Common myeloid progenitor, CD34-positive (primary cell): ENCODE data around the gene CHST6. TPM values are rescaled to one million over a fixed set of nuclear protein-coding genes. Genes with fewer than 3 reads are reported as not detected.
"Not testable (repeated sequence)": the region's sequence is repeated elsewhere in the genome, so short reads cannot be mapped to it uniquely, and the experiment has no call there.

Source experiments
- CTCF ChIA-PET: fragments of 350-600 bp; sonication (Branson Sonifier 250); formaldehyde crosslinking; loops from one replicate; lab custom pipeline; 2021; ENCODE audit warnings: antibody characterized with exemption; lab: Charles Lee
- POLR2A ChIA-PET: fragments of 350-600 bp; sonication (Branson Sonifier 250); formaldehyde crosslinking; loops from one replicate; lab custom pipeline; 2021; ENCODE audit warnings: antibody characterized with exemption; lab: Charles Lee
- DNase-seq, 3 donors: peaks; one replicate each; pipeline versions ENCODE4 v3.0.0 to v3.0.0-alpha.2; 2013
- H3K27ac ChIP-seq, 2 experiments: 1 replicate in 1 of 2; 2 replicates in 1 of 2; pipeline ENCODE4 v1.7.0; 2013; ENCODE audit warnings: inconsistent platforms in 2 of 2, low read length in 2 of 2, mild to moderate bottlenecking in 2 of 2, low read depth in 1 of 2, moderate library complexity in 1 of 2; ENCODE audit not compliant: severe bottlenecking in 2 of 2, insufficient read depth in 1 of 2, poor library complexity in 1 of 2
- H3K27me3 ChIP-seq, 5 experiments: replicated peaks in 2 of 5; 1 replicate in 3 of 5; 2 replicates in 2 of 5; pipeline versions ENCODE4 v1.6.1 to v1.7.0; 2013; ENCODE audit warnings: low read length in 4 of 5, mild to moderate bottlenecking in 2 of 5, moderate library complexity in 2 of 5, inconsistent platforms in 1 of 5; ENCODE audit not compliant: insufficient read depth in 5 of 5, control insufficient read depth in 4 of 5
- H3K36me3 ChIP-seq, 4 experiments: 1 replicate in 2 of 4; 2 replicates in 2 of 4; pipeline versions ENCODE4 v1.6.1 to v1.7.0; 2013; ENCODE audit warnings: low read length in 3 of 4, control low read depth in 1 of 4, mild to moderate bottlenecking in 1 of 4; ENCODE audit not compliant: control insufficient read depth in 4 of 4, insufficient read depth in 4 of 4
- H3K4me1 ChIP-seq, 4 experiments: 1 replicate in 3 of 4; 2 replicates in 1 of 4; pipeline versions ENCODE4 v1.6.1 to v1.7.1; 2013; ENCODE audit warnings: low read length in 3 of 4, mild to moderate bottlenecking in 3 of 4, control low read depth in 1 of 4, inconsistent platforms in 1 of 4, moderate library complexity in 1 of 4; ENCODE audit not compliant: control insufficient read depth in 4 of 4, insufficient read depth in 4 of 4; ENCODE audit errors: control extremely low read depth in 1 of 4
- H3K4me3 ChIP-seq, 7 experiments: 1 replicate in 4 of 7; 2 replicates in 3 of 7; pipeline versions ENCODE4 v1.5.1 to v1.7.0; 2013; ENCODE audit warnings: mild to moderate bottlenecking in 7 of 7, low read length in 6 of 7, moderate library complexity in 6 of 7, inconsistent platforms in 2 of 7, low read depth in 2 of 7, control low read depth in 1 of 7; ENCODE audit not compliant: insufficient read depth in 4 of 7, control insufficient read depth in 1 of 7; ENCODE audit errors: extremely low read depth in 1 of 7
- H3K9me3 ChIP-seq, 5 experiments: 1 replicate in 4 of 5; 2 replicates in 1 of 5; pipeline versions ENCODE4 v1.6.1 to v1.7.1; 2013; ENCODE audit warnings: low read length in 4 of 5, mild to moderate bottlenecking in 2 of 5, inconsistent platforms in 1 of 5, low read depth in 1 of 5, moderate library complexity in 1 of 5; ENCODE audit not compliant: control insufficient read depth in 4 of 5, insufficient read depth in 2 of 5; ENCODE audit errors: control extremely low read depth in 1 of 5
- WGBS: methylation state at CpG from one replicate; pipeline ENCODE4 v1.1.5; 2013; ENCODE audit not compliant: insufficient coverage; 5-methylcytosine and 5-hydroxymethylcytosine counted together
- polyA plus RNA-seq: library from polyadenylated mRNA; unstranded; fragments of 120-200 nt; gene quantifications from one replicate; pipeline ENCODE4 v1.2.1, GENCODE V29; 2013

Gene CHST6
- polyA plus RNA-seq: 0.05 TPM

DNA sequence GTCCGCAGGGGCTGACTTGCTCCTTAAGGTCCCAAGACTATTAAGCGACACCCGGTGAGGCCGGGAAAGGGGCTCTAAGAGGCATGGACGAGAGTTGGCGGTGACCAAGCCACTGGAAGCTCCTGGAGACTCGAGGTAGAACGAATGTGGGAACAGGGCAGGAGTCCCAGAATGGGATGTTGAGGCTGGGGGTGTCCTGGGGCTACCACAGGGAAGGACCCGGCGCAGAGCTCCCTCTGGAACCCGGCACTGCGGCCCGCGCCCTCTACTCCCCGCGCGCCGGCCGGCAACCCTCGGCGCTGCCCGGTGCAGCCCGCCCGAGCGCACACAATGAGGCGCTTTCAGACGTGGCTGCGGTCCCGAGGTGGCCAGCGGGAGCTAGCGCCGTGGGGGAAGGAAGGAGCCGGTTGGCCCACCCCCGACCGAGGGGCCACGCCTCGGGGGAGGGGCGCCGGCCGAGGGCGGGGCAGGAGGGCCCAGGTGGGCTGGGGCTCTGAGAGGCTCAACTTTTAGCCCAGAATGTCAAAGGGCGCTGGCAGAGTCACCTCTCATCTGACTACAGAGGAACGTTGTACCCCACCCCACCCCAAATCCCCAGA, at the start of gene CHST6:
Gene CHST6, minus strand, starts transcription at position 366 of the 599 bp plus-strand sequence. CDS start 15,613 bp downstream, outside the sequence.
- ChIA-PET POLR2A (no interaction called here), CTCF (interaction anchor here (1.0 to 1.4 kb wide), 3 partner anchors 16 to 30 kb away, joined by 3 to 5 read pairs (median 5); no protein-coding TSS in a partner anchor)
- Histone ChIP-seq H3K9me3 (no peaks in the 10 kb centered on the region), H3K4me1 (peaks cover 0 to 17% (median 12%) of the 10 kb centered on the region in 4 experiments), H3K36me3 (no peaks in the 10 kb centered on the region), H3K27ac (no peak within 1 kb of the TSS), H3K27me3 (peaks cover 0 to 25% (median 21%) of the 10 kb centered on the region in 5 experiments), H3K4me3 (peak within 1 kb of the TSS; percentile 9 to 66 (median 57))
- WGBS: under 1% methylated on average over 23 of the region's 43 CpGs
- DNase-seq: peak; percentile 14 to 48 (median 45)

DNA sequence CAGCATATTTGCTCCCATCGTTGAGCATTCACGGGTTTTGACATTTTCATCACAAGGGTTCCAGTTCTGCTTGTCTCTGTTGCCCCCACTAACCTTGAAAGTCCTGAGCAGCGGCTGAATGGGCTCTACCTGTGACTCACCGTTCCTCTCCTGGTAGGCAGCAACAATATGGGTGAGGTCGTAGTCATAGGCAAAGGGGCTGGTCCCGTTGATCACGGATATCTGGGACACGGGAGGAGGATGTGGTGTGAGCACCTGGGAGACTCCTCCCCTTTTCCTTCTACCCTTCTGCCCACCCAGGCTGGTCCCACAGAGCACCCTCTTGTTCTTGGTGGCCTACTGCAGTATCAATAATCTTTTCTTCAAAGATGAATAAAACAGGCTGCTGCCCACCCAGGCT, 47.2 kb upstream of the CHST6 start:
- H3K4me3 ChIP-seq, H3K4me1 ChIP-seq, H3K36me3 ChIP-seq, H3K27me3 ChIP-seq, H3K27ac ChIP-seq, DNase-seq, H3K9me3 ChIP-seq, POLR2A ChIA-PET: not testable (repeated sequence)
- CTCF ChIA-PET: interaction anchor here (1.7 kb wide), 1 partner anchor 24 kb away, joined by 6 read pairs; no protein-coding TSS in a partner anchor
- 100% methylated on average over 6 of the region's 8 CpGs for WGBS

DNA sequence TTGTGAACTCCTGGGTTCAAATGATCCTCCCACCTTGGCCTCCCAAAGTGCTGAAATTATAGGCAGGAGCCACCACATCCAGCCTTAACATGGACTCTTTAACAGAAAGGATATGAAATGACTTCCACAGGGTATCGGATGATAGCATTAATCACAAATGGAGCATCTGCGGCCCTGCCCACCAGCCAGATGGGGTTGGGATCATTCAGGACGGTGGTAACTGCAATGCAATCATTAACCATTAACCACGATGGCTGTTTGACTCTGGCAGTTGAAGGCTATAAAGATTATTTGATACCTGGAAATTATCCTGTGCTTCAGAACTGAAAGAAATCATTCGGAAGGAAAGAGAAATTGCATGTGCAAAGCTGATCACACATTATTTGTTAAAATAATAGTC, 46.0 kb upstream of the CHST6 start:
- CTCF ChIA-PET: interaction anchor here (0.7 to 1.5 kb wide), 2 partner anchors 8 to 16 kb away, joined by 3 to 5 read pairs; no protein-coding TSS in a partner anchor
- Histone ChIP-seq H3K36me3 (peaks cover 0 to 10% (median 4%) of the 10 kb centered on the region in 4 experiments), H3K4me3 (no peak overlapping the region), H3K9me3 (no peaks in the 10 kb centered on the region), H3K4me1 (no peaks in the 10 kb centered on the region), H3K27ac (no peak overlapping the region), H3K27me3 (no peaks in the 10 kb centered on the region)
- 100% methylated on average over 4 of the region's 5 CpGs for WGBS
- DNase-seq: no peak
- POLR2A ChIA-PET: no interaction called here

DNA sequence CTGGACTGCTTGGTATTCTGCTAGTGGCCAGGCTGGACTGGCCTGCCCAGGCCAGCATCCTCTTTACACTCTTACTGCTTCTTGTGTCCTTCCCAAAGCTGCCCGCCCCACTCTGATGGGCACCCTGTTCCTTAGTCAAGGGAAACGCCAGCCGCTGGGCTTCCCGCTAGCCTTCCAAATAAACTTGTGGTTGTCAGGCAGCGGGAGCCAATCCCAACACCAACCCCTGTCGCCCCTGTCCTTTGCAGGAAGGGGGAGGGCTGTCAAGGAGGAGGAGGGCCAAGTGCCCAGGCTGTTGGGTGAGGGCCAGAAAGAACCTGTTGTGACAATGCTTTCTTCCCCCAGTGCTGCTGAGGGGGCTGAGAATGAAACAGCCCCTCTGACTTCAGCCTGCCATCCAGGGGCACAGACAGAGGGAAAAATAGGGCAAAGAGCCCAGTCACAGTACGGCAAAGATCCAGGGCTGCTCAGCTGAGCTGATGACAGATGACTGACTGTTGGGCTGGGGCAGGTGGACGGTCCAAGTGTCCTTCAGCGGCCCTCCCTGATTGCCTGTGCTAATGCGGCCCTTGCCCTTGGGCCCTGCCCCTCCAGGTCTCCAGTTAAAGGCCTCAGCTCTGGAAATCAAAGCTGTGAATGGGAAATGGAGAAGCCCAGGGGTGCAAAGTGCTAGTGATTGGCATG, 43.8 kb upstream of the CHST6 start:
- WGBS: no CpG with 5 or more reads among the region's 10 CpGs
- H3K9me3 ChIP-seq, H3K4me1 ChIP-seq, DNase-seq, H3K36me3 ChIP-seq, H3K4me3 ChIP-seq, H3K27ac ChIP-seq, H3K27me3 ChIP-seq, POLR2A ChIA-PET, CTCF ChIA-PET: not testable (repeated sequence)

DNA sequence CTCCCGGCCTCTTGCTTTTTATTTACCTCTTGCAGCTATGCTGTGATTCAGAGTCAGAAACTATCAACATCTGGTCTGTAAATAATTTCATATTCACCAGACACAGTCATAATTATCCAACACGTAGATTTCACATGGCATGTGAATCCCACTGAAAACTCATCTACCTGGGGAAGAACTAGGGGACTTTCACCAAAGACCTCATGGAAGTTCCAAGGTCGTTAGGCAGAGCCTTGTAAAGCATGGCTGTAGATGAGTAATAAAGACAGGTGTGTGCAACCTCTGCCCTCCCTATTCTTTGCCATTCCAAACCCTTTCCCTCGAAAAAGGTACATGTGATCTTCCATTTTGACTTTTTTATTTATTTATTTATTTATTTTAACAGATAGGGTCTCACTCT, 42.5 kb upstream of the CHST6 start:
- no CpG with 5 or more reads among the region's 4 CpGs for WGBS
- no peaks in the 10 kb centered on the region for H3K4me1 ChIP-seq
- ChIA-PET CTCF (interaction anchor here (1.1 kb wide), 1 partner anchor 20 kb away, joined by 4 read pairs; no protein-coding TSS in a partner anchor), POLR2A (no interaction called here)
- no peak overlapping the region for H3K4me3 ChIP-seq
- peaks cover 0 to 4% (median 2%) of the 10 kb centered on the region in 4 experiments for H3K36me3 ChIP-seq
- H3K27ac ChIP-seq: no peak overlapping the region
- H3K9me3 ChIP-seq: no peaks in the 10 kb centered on the region
- DNase-seq: no peak
- H3K27me3 ChIP-seq: peaks cover 0 to 3% (median 0%) of the 10 kb centered on the region in 5 experiments

DNA sequence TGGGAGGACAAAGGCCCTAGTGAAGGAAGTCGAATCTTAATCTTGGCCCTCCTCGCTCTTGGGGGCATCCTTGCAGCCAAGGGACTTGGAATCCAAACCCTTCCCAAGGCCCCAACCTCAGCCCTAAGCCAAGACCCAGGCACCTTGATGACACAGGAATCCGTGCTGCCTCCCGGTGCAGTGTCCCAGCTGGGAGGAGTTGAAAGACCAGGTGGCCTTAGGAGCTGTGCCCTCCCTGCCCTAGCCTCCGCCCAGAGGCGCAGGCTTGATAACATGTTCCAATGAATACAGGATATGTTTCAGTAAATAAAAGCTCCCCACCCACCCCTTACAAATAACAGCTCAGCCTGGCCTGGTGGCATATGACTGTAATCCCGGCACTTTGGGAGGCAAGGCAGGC, 40.7 kb upstream of the CHST6 start, which contains the start of gene CHST5:
Gene CHST5, minus strand, starts transcription at position 208 of the 400 bp plus-strand sequence. CDS start 5,724 bp downstream, outside the sequence.
- H3K27ac ChIP-seq: no peak within 1 kb of the TSS
- H3K4me3 ChIP-seq: no peak within 1 kb of the TSS
- peaks cover 0 to 3% (median 0%) of the 10 kb centered on the region in 5 experiments for H3K27me3 ChIP-seq
- ChIA-PET POLR2A (no interaction called here), CTCF (interaction anchor here (1.3 kb wide), 1 partner anchor 17 kb away, joined by 3 read pairs; no protein-coding TSS in a partner anchor)
- 97% methylated on average over 5 of the region's 7 CpGs for WGBS
- no peaks in the 10 kb centered on the region for H3K9me3 ChIP-seq
- no peak for DNase-seq
- H3K4me1 ChIP-seq: no peaks in the 10 kb centered on the region
- peaks cover 0 to 3% (median 1%) of the 10 kb centered on the region in 4 experiments for H3K36me3 ChIP-seq
